ENCODE results near the gene SSX2IP.
"Not testable (repeated sequence)": the region's sequence is repeated elsewhere in the genome, so short reads cannot be mapped to it uniquely, and the experiment has no call there.

The SSX2IP gene

DNA sequence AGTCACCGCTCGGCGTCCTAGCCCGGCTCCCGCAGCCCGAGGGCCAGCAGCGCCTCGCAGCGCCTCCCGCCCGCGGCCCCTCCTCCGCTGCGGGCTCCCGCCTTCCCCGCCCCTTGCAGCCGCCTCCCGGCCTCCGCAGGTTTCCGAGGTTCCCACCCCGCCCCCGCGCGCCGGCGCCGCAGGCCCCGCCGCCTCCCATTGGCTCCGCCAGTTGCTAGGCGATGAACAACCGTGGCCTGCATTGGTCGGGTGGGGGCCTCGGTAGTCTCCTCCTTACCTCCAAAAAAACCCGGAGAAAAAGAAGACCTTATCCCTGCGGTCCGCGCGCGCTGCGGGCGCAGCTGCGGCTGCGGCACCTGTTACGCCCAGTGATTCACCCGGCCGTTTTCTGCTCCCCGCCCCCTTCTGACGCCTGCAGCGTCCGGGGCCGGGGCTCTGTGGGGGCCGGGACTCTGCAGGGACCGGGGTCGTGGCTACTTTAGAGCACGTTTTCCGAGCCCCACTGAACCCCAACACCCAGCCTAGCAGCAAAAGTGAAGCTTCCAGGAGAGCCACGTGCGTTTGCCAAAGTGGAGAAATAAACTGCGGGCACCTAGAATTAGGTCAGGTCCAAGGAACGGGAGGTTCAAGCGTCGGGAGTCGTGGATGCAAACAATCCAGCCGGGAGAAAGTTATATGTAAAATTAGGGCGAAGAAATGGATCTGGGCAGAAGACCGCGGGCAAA lies at the start of gene SSX2IP:
Gene SSX2IP (minus strand): TSS at position 65 of the 725 bp plus-strand sequence. CDS start 19,242 bp downstream, outside the sequence.
- peak within 1 kb of the TSS; percentile 92 to 99 for H3K4me3 Mint-ChIP-seq
- H3K9me3 Mint-ChIP-seq = no peaks in the 10 kb centered on the region
- peak; percentile 94 for ATAC-seq
- H3K27ac Mint-ChIP-seq = peak within 1 kb of the TSS; percentile 95 to 96
- H3K4me1 Mint-ChIP-seq = peaks cover 53% of the 10 kb centered on the region
- peak; percentile 98 for DNase-seq
- H3K27me3 Mint-ChIP-seq = no peaks in the 10 kb centered on the region

DNA sequence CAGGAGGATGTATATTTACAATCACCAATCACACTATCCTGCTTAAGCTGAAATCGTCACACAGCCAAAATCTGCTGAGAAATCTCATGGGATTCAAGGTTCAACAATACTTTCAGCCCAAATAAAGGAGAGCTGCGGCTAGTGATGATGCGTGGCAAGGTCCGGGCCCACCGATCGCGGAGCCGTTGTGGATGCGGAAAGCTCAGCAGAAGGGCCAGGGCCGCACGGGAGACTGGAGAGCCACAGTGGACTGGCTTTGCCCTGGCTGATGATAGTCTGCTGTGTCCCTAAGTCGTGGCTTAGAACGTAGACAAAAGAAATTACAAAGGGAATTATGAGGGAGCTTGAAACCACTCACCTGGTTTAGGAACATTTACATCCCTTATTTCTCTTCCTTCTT lies 48.0 kb upstream of the SSX2IP start:
- Mint-ChIP-seq H3K27me3 (peaks cover 11% of the 10 kb centered on the region), H3K9me3 (no peaks in the 10 kb centered on the region), H3K4me3 (no peak overlapping the region), H3K27ac (no peak overlapping the region), H3K4me1 (peaks cover 9% of the 10 kb centered on the region)
- DNase-seq = no peak
- no peak for ATAC-seq

DNA sequence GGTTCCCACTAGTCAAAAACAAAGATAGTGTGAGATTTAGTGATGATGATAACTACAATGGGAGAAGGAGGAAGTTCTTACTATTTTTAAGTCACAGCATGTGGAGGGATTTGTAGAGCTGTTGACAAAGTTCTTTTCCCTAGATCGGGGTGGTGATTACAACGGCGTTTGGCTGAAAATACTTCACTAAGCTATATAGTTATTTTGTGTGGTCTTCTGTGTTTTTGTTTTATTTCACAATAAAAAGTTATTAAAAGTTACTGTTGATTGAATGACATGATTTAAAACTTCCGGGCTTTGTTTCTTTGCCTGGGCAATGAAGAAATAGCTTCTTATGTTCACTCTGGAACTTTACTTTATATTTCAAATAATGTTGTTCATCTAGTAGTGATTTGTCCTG lies 47.3 kb upstream of the SSX2IP start:
- H3K4me3 Mint-ChIP-seq = no peak overlapping the region
- peaks cover 4% of the 10 kb centered on the region for H3K4me1 Mint-ChIP-seq
- DNase-seq = no peak
- H3K27ac Mint-ChIP-seq = no peak overlapping the region
- no peak for ATAC-seq
- no peaks in the 10 kb centered on the region for H3K9me3 Mint-ChIP-seq
- H3K27me3 Mint-ChIP-seq = peaks cover 11% of the 10 kb centered on the region

DNA sequence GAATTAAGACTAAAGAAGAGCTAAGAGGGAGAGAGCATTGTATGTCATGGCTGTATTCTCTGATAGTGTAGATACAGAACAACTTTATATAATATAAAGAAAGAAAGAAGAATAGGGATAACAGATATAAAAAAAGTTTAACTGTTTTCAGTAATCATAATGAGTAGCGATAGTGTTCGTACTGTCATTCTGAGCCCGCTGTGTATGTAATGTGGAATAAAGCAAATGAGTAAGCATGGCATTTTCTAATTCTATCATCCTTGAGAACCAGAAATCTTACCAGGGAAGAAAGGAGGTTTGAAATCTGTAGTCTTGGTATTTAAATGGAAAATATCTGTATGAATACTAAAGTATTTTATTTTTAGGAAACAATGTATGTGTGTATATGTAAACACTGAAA lies 46.7 kb upstream of the SSX2IP start:
- Mint-ChIP-seq H3K9me3 (no peaks in the 10 kb centered on the region), H3K27me3 (peaks cover 11% of the 10 kb centered on the region), H3K4me3 (no peak overlapping the region), H3K27ac (no peak overlapping the region), H3K4me1 (no peaks in the 10 kb centered on the region)
- no peak for DNase-seq
- ATAC-seq = no peak

GRCh38 chr1:84736445-84736844 lies 46.2 kb upstream of the SSX2IP start:
- Mint-ChIP-seq H3K27ac (no peak overlapping the region), H3K4me3 (no peak overlapping the region), H3K4me1 (no peaks in the 10 kb centered on the region), H3K27me3 (peaks cover 11% of the 10 kb centered on the region), H3K9me3 (no peaks in the 10 kb centered on the region)
- ATAC-seq (no peak), DNase-seq (no peak)

DNA sequence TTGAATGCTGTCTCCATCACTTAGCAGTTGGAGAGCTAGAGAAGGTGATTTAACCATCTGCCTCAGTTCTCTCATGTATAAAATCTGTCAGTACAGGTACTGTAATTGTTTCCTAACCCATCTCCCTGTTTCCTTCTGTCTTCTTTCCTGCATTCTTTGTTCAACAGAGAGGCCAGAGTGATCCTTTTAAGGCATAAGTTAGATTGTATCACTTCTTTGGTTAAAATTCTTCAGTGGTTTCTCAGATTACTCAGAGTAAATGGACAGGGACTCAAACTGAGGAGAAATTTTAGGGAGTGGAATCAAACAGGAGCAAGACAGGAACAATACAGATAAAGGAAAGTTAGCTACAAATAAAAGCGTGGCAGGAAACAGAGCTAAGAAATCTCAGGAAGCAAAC lies 45.2 kb upstream of the SSX2IP start:
- ATAC-seq = no peak

GRCh38 chr1:84732520-84732919 lies 42.3 kb upstream of the SSX2IP start:
- no peaks in the 10 kb centered on the region for H3K4me1 Mint-ChIP-seq
- H3K27me3 Mint-ChIP-seq = peaks cover 24% of the 10 kb centered on the region

More for the DNA sequence above, 45.2 kb upstream of the SSX2IP start:
- H3K4me1 Mint-ChIP-seq = no peaks in the 10 kb centered on the region
- no peaks in the 10 kb centered on the region for H3K9me3 Mint-ChIP-seq
- no peak for DNase-seq
- H3K27ac Mint-ChIP-seq = no peak overlapping the region
- H3K4me3 Mint-ChIP-seq = no peak overlapping the region
- peaks cover 17% of the 10 kb centered on the region for H3K27me3 Mint-ChIP-seq

GRCh38 chr1:84731519-84731918 lies 41.3 kb upstream of the SSX2IP start:
- no peaks in the 10 kb centered on the region for H3K4me1 Mint-ChIP-seq
- DNase-seq (no peak), ATAC-seq (no peak)
- peaks cover 24% of the 10 kb centered on the region for H3K27me3 Mint-ChIP-seq
- H3K9me3 Mint-ChIP-seq = no peaks in the 10 kb centered on the region
- H3K4me3 Mint-ChIP-seq = no peak overlapping the region
- no peak overlapping the region for H3K27ac Mint-ChIP-seq

More at GRCh38 chr1:84732520-84732919, 42.3 kb upstream of the SSX2IP start:
- ATAC-seq (no peak), DNase-seq (no peak)
- Mint-ChIP-seq H3K9me3 (no peaks in the 10 kb centered on the region), H3K4me3 (no peak overlapping the region), H3K27ac (no peak overlapping the region)

DNA sequence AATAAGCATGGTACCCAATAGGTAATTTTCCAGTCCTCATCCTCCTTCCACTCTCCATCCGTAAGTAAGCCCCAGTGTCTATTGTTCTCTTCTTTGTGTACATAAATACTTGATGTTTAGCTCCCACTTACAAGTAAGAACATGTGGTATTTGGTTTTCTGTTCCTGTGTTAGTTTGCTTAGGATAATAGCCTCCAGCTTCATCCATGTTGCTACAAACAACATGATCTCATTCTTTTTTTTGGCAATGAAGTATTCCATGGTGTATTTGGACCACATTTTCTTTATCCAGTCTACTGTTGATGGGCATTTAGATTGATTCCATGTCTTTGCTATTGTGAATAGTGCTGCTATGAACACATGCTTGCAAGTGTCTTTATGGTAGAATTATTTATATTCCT lies 37.5 kb upstream of the SSX2IP start:
- not testable (repeated sequence) for ATAC-seq, H3K4me3 Mint-ChIP-seq, H3K4me1 Mint-ChIP-seq, DNase-seq, H3K9me3 Mint-ChIP-seq, H3K27ac Mint-ChIP-seq
- H3K27me3 Mint-ChIP-seq = peaks cover 21% of the 10 kb centered on the region

- peaks cover 21% of the 10 kb centered on the region for H3K27me3 Mint-ChIP-seq
- H3K27ac Mint-ChIP-seq = no peak overlapping the region
- H3K9me3 Mint-ChIP-seq = no peaks in the 10 kb centered on the region
- H3K4me3 Mint-ChIP-seq = no peak overlapping the region
- no peaks in the 10 kb centered on the region for H3K4me1 Mint-ChIP-seq
- no peak for ATAC-seq
- no peak for DNase-seq
These were observed 36.6 kb upstream of the SSX2IP start for GRCh38 chr1:84726593-84727499.

DNA sequence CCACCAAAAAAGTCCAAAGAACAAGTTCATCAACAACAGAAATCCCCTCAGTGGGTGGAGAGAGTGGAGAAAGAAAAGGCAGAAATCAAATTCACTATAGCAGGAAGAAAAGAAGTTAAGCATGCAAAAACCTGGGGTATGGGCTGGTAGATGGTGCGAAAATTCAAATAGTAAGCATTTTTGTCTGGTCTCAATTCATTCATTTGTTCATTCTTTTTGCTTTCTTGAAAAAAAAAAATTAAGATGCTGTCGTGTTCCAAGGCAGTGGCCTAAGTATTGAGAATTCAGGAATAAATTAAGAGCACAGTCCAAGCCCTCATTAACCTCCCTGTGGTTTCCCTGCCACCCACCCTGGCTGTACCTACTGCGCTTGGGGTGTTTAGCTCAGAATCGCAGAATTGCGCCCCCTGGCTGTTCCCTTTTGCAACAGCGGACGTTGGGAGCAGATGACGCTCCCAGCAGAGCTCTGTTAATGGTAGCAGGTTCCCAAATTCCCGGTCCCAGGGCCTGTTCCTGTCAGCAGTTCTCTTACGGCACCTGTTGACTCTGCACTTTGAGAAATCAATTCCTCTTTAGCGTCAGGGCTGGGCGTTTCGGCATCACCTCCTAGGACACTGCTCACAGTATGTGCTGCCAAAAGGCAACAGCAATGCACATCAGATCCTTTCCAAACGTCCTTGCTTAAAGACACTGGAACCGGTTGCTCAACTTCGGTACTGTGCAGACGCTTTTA lies 34.0 kb upstream of the SSX2IP start:
- peaks cover 18% of the 10 kb centered on the region for H3K27me3 Mint-ChIP-seq

DNA sequence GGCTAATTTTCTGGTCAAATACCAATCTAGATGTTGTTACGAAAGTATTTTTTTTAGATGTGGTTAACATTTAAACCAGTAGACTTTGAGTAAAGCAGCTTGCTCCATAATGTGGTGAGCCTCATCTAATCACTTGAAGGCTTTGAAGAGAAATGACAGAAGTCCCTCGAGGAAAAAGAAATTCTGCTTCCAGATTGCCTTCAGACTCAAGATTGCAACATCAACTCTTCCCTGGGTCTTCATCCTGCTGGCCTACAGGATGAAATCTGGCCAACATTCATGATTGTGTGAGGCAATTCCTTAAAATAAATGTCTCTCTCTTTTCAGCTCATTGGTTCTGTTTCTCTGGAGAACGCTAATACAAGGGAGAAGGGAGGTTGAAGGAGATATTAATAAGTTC lies 32.5 kb upstream of the SSX2IP start:
- Mint-ChIP-seq H3K27me3 (peaks cover 18% of the 10 kb centered on the region), H3K9me3 (no peaks in the 10 kb centered on the region), H3K4me1 (no peaks in the 10 kb centered on the region), H3K4me3 (no peak overlapping the region), H3K27ac (no peak overlapping the region)
- DNase-seq (no peak), ATAC-seq (no peak)

More for the DNA sequence above, 34.0 kb upstream of the SSX2IP start:
- Mint-ChIP-seq H3K4me1 (no peaks in the 10 kb centered on the region), H3K27ac (no peak overlapping the region), H3K4me3 (no peak overlapping the region), H3K9me3 (no peaks in the 10 kb centered on the region)
- peak; percentile 16 to 35 for DNase-seq
- ATAC-seq = no peak

DNA sequence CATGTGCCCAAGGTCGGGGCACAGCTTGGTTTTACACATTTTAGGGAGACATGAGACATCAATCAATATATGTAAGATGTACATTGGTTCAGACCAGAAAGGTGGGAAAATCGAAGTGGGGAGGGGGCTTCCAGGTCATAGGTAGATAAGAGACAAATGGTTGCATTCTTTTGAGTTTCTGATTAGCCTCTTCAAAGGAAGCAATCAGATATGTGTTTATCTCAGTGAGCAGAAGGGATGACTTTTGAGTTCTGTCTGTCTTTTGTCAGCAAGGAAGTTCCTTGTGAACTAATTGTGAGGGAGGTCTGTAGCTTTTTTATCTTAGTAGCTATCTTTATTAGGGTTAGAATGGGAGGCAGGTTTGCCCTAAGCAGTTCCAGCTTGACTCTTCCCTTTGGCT lies 31.6 kb upstream of the SSX2IP start:
- H3K4me1 Mint-ChIP-seq, ATAC-seq, H3K9me3 Mint-ChIP-seq, DNase-seq, H3K27ac Mint-ChIP-seq, H3K4me3 Mint-ChIP-seq: not testable (repeated sequence)
- peaks cover 17% of the 10 kb centered on the region for H3K27me3 Mint-ChIP-seq

- DNase-seq (no peak), ATAC-seq (peak; percentile 52)
- Mint-ChIP-seq H3K4me1 (no peaks in the 10 kb centered on the region), H3K4me3 (no peak overlapping the region), H3K27ac (no peak overlapping the region), H3K27me3 (peaks cover 17% of the 10 kb centered on the region), H3K9me3 (no peaks in the 10 kb centered on the region)
These were observed 30.9 kb upstream of the SSX2IP start for GRCh38 chr1:84721152-84721551.

GRCh38 chr1:84720221-84720780 lies 30.0 kb upstream of the SSX2IP start:
- Mint-ChIP-seq H3K4me3 (no peak overlapping the region), H3K9me3 (no peaks in the 10 kb centered on the region), H3K27me3 (peaks cover 17% of the 10 kb centered on the region), H3K27ac (no peak overlapping the region), H3K4me1 (no peaks in the 10 kb centered on the region)
- DNase-seq (no peak), ATAC-seq (no peak)
